GM12872 (cell line): ENCODE measurements around the gene NTMT2.

Experiments
- TF ChIP-seq, protein P1 (sequence below): IDR thresholded peaks from 3 replicates; pipeline ENCODE4 v1.5.1; 2011; ENCODE audit warnings: low read depth, mild to moderate bottlenecking, low read length, moderate library complexity; ENCODE audit not compliant: insufficient read depth

NTMT2 gene

DNA sequence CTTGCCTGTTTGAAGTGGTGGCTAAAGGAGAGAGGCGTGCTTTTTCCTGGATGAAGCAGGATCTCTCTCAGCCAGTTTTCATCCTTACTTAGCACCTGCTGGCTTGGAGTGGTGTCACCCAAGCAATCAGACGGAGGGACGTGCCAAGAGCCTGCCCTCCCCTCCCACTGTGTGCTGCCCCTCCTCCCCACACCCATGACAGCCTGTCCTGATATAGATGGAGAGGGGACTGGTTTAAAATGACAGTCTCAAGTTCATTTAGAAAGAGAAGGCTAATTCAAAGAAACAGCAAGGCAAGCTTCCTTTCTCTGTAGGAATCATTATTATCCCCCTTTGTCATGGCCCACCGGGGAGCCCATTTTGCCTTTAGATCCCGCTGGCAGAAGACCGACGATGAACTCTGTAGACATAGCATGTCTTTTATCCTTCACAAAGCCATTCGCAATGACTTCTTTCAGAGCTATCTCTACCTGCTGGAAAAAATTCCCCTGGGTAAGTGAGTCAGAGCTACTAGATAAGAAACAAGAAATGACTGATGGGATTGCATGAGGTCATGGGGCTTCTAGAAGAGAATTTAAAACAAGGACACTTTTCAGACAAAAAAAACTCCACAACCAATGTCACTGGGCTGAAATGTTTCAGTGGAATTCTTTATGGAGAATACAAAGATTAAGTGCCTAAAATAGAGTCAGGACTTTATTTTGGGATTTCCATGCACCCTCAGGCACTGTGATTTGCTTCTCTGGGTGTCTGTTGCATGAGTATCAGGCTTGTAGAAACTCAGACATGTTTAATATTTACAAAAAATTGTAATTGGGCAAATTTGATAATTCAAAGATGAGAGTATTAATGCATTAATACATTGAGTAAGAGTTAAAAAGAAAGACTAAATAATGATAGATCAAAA lies at the start of gene NTMT2:
NTMT2 (plus strand) TSS at position 190 of the 907 bp plus-strand sequence; CDS start at position 339, 149 bp downstream.
- TF ChIP-seq, protein P1, sequence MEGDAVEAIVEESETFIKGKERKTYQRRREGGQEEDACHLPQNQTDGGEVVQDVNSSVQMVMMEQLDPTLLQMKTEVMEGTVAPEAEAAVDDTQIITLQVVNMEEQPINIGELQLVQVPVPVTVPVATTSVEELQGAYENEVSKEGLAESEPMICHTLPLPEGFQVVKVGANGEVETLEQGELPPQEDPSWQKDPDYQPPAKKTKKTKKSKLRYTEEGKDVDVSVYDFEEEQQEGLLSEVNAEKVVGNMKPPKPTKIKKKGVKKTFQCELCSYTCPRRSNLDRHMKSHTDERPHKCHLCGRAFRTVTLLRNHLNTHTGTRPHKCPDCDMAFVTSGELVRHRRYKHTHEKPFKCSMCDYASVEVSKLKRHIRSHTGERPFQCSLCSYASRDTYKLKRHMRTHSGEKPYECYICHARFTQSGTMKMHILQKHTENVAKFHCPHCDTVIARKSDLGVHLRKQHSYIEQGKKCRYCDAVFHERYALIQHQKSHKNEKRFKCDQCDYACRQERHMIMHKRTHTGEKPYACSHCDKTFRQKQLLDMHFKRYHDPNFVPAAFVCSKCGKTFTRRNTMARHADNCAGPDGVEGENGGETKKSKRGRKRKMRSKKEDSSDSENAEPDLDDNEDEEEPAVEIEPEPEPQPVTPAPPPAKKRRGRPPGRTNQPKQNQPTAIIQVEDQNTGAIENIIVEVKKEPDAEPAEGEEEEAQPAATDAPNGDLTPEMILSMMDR = no peak

DNA sequence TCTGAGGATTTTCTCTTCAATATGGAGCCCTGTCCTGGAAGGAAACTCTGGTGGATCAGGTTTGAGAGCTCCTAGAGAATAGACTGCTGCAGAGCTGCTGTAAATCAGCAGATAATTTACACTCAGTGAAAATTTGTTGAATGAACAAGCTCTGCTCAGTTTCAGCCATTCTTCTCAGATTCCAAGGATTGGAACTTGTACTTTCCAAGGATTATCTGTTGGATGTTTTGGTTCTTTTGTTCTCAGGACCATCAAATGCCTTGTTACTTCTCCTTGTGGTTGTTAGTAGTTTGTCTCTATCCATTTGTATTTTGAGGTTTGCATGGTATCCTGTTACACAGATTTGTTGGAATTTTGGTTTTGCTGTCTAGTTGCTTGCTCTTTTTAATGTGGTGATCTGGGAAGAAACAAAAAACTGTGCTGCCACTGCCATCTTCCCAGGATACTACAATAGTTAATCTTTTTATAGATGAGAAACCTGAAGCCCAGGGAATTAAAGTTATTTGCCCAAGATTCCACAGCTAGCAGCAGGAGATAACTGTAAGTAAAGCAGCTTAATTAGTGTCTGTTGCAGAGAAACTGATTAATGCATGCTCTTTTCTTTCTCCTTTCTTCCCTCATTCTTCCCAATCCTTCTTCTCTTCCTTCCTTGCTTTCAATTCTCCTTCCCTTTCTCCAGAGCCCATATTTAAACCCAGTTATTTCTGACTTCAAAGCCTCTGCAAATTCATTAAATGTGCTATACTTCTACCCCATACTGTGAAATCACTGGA lies 49.6 kb upstream of the NTMT2 start:
- TF ChIP-seq, protein P1 = no peak

DNA sequence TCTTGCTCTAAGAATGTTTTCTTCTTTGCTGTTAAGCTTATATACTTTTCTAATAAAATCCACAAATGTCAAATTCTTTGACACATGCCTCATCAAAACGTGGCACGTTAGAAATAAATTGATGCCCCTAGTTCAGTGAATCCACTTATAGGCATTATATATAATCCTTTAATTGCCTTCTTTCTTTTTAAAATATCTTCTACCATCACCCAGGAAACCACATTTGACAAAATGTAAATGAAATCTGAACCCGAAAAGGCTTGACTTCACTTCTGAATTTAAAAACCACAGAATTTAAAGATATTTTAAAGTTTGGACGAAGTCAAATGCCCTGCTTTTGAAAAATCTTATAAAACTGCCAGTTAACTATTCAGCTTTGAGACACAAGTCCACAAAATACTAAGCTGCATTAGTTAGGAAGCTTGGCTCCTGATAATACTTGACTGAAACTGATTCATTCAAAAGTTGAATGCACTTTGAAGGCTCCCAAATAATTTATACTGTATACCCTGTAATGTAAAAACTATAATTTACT lies 48.9 kb upstream of the NTMT2 start:
- TF ChIP-seq, protein P1 = no peak

DNA sequence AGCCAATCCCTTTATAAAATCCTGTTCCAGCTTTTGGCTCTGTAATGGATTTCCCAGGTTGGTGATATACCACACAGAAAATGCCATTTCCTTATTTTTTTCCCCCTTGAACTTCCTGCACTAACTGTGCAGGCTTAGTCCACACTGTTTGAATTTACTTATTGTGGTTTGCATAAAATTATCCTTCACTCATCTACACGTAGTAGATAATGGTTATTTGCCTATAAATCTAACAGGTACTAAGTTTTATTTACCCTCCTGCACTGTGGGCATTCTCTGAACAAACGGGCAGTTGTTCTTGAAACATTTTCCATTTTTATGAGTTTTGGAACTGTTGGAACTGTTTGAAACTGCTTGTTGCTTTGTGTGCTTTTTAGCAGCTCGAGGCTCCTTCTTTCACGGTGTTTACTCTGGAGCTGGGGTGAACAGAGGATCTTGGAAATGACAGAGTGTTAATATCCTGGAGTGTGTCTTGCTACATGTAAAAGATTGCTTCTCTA lies 48.3 kb upstream of the NTMT2 start:
- TF ChIP-seq, protein P1 = no peak

DNA sequence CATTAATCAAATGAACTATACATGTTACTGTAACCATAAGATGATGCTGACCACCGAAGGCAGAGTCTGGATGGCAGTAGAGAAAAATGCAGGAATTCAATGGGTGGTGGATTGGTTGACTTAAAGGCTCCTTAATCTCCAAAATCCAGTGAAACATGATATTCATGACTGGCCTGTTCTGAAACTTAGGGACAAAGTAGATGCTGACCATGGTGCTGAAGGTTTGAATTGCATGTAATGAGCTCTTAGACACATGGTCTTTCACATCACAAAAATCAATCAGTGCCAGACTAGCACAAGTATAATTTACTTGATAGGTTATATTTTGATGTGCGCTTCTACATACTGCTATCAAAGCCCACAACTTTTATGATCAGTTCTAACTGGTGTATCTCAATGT lies 30.9 kb upstream of the NTMT2 start:
- TF ChIP-seq, protein P1 = no peak

DNA sequence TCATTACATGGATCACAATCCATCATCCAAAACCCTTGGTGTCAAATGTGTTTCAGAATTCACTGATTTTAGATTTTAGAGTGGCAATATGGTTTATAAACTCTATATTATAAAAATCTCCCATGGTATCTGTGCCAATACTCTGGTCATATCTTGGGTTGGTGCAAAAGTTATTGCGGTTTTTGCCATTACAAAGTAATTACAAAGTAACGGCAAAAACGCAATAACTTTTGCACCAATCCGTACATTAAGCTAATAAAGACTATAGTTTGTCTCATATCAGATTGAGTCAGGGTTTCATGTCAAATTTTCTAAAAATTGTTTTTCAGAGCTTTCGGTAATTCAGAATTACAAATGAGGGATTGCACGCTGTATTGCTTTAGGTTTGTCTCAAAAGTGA lies 23.4 kb upstream of the NTMT2 start:
- TF ChIP-seq, protein P1 = no peak

DNA sequence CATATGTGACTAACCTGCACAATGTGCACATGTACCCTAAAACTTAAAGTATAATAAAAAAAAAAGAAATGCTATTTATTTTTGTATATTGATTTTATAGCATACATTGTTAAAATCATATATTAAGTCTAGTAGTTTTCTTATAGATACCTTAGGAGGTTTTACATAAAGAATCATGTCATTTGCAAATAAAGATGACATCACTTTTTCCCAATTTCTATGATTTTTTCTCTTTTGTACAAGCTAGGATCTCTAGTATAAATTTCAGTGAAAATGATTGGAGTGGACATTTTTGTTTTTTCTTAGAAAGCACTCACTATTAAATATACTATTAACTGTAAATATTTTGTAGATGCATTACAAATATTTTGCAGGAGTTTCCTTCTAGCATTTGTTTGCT lies 20.5 kb upstream of the NTMT2 start:
- TF ChIP-seq, protein P1 = no peak
